ENCODE measurements around the gene NINJ1.

DNA sequence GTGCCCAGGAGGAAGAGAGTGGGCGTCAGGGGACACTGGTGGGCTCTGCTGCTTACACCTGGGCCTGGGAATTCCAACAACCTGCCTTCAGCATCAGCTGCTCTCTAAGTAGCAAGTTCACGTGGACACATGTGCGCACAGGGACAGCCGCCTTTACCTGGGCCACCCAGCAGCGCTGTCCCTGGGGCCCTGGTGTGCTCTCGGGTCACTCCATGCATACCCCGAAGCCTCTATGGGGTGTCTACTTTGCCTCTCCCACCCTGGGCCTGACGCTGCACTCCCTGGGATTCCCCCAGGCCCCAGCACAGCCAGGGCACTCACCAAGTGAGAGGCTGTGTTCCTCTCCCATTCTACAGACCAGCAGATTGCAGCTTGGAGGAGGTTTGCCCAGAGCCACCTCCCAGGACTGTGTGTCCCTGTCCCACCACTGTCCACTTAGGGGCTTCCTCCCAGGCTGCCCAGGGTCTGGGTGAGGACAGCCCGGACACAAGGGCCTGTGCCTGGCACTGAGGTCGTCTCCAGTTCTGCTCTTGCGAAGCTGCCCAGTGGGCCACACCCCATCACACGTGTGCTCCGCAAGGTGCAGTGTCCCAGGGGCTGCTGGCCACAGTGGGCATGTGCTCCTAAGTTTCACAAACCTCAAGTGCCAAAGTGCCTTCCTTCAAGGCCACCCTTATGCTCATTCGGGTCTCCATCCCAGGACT lies 5.9 kb downstream of the NINJ1 start:
- no peak for TF ChIP-seq RAD21 (IDR thresholded peaks at IDR 0.05; ENCODE audit: low read length)
- no peak for TF ChIP-seq SIN3A (IDR thresholded peaks at IDR 0.05; ENCODE audit: borderline replicate concordance, low read depth, low read length)
- no peak for TF ChIP-seq MXI1 (IDR thresholded peaks at IDR 0.05; ENCODE audit: low read depth, low read length)
- TF ChIP-seq JUND (IDR thresholded peaks at IDR 0.05): no peak
- TF ChIP-seq, protein P1, sequence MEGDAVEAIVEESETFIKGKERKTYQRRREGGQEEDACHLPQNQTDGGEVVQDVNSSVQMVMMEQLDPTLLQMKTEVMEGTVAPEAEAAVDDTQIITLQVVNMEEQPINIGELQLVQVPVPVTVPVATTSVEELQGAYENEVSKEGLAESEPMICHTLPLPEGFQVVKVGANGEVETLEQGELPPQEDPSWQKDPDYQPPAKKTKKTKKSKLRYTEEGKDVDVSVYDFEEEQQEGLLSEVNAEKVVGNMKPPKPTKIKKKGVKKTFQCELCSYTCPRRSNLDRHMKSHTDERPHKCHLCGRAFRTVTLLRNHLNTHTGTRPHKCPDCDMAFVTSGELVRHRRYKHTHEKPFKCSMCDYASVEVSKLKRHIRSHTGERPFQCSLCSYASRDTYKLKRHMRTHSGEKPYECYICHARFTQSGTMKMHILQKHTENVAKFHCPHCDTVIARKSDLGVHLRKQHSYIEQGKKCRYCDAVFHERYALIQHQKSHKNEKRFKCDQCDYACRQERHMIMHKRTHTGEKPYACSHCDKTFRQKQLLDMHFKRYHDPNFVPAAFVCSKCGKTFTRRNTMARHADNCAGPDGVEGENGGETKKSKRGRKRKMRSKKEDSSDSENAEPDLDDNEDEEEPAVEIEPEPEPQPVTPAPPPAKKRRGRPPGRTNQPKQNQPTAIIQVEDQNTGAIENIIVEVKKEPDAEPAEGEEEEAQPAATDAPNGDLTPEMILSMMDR (IDR thresholded peaks at IDR 0.05): no peak
- TF ChIP-seq EZH2phosphoT487 (IDR thresholded peaks at IDR 0.05; ENCODE audit: borderline replicate concordance, low read depth): no peak
- TF ChIP-seq CHD2 (IDR thresholded peaks at IDR 0.05; ENCODE audit: low read length, partially characterized antibody): no peak
- TF ChIP-seq EP300 (IDR thresholded peaks at IDR 0.05; ENCODE audit: borderline replicate concordance in 1 of 2, low read depth in 1 of 2, low read length in 1 of 2): no peak
- no peak for TF ChIP-seq RFX5 (IDR thresholded peaks at IDR 0.05; ENCODE audit: low read length)
- TF ChIP-seq, protein P2, sequence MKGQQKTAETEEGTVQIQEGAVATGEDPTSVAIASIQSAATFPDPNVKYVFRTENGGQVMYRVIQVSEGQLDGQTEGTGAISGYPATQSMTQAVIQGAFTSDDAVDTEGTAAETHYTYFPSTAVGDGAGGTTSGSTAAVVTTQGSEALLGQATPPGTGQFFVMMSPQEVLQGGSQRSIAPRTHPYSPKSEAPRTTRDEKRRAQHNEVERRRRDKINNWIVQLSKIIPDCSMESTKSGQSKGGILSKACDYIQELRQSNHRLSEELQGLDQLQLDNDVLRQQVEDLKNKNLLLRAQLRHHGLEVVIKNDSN (IDR thresholded peaks at IDR 0.05; ENCODE audit: borderline replicate concordance, low read depth): no peak
- TF ChIP-seq GABPA (IDR thresholded peaks at IDR 0.05; ENCODE audit: low read depth): no peak
- TF ChIP-seq SMC3 (IDR thresholded peaks at IDR 0.05; ENCODE audit: low read depth, low read length): no peak
- TF ChIP-seq TAF1 (IDR thresholded peaks at IDR 0.05; ENCODE audit: borderline replicate concordance, low read depth, low read length): no peak
- no peak for TF ChIP-seq POLR2AphosphoS5 (IDR thresholded peaks at IDR 0.05; ENCODE audit: low read depth, low read length)

Data from SK-N-SH (cell line).